Vagina (tissue), 2 donors: Measurements from ENCODE around the gene TWF2.

ENCODE experiments used
- CTCF ChIP-seq, 3 experiments: fragments of 450-650 bp in 2 of 3; fragments of 200-600 bp in 1 of 3; sonication (generic) in 1 of 3; IDR thresholded peaks; one replicate each; pipeline ENCODE4 v1.5.1; 2017 to 2019; ENCODE audit warnings: antibody characterized with exemption in 3 of 3, mild to moderate bottlenecking in 2 of 3, moderate library complexity in 2 of 3
- POLR2A ChIP-seq, 2 donors: fragments of 450-650 bp; IDR thresholded peaks; one replicate each; pipeline ENCODE4 v1.6.1; 2017; ENCODE audit warnings: antibody characterized with exemption in 2 of 2, mild to moderate bottlenecking in 2 of 2, moderate library complexity in 2 of 2
- POLR2AphosphoS5 ChIP-seq, 2 donors: sonication (generic); formaldehyde crosslinking; IDR thresholded peaks; one replicate each; pipeline ENCODE4 v1.9.0; 2017; ENCODE audit warnings: antibody characterized with exemption in 2 of 2, mild to moderate bottlenecking in 2 of 2, low read depth in 1 of 2; ENCODE audit not compliant: insufficient read depth in 1 of 2

- TF ChIP-seq POLR2A (IDR thresholded peaks at IDR 0.05) (no peak), CTCF (IDR thresholded peaks at IDR 0.05) (no peak), POLR2AphosphoS5 (IDR thresholded peaks at IDR 0.05; ENCODE audit: insufficient read depth in 1 of 2, low read depth in 1 of 2) (no peak)
Measured at GRCh38 chr3:52191663-52192062, 47.3 kb downstream of the TWF2 start.
